Hematopoietic multipotent progenitor cell (in vitro differentiated cells): Measurements from ENCODE around the gene SNED1. TPM values are rescaled to one million over a fixed set of nuclear protein-coding genes. Genes with fewer than 3 reads are reported as not detected.

Experiments
- DNase-seq, 3 donors: peaks; one replicate each; pipeline ENCODE4 v3.0.0-alpha.2; 2011 to 2015; ENCODE audit warnings: low read depth in 2 of 3, low spot score in 2 of 3
- total RNA-seq: library from RNA; depleted of rRNA; stranded (reverse); fragments of >200 nt; gene quantifications from one replicate; pipeline ENCODE4 v1.2.3, GENCODE V29; 2012

Gene SNED1
- total RNA-seq, 1 donor = 11.8 TPM

GRCh38 chr2:241041589-241042158 lies 43.3 kb downstream of the SNED1 start:
- DNase-seq = peak in 1 of 3 donors; percentile 56

- no peak for DNase-seq
Observed at GRCh38 chr2:241043581-241043980, 45.2 kb downstream of the SNED1 start.

DNA sequence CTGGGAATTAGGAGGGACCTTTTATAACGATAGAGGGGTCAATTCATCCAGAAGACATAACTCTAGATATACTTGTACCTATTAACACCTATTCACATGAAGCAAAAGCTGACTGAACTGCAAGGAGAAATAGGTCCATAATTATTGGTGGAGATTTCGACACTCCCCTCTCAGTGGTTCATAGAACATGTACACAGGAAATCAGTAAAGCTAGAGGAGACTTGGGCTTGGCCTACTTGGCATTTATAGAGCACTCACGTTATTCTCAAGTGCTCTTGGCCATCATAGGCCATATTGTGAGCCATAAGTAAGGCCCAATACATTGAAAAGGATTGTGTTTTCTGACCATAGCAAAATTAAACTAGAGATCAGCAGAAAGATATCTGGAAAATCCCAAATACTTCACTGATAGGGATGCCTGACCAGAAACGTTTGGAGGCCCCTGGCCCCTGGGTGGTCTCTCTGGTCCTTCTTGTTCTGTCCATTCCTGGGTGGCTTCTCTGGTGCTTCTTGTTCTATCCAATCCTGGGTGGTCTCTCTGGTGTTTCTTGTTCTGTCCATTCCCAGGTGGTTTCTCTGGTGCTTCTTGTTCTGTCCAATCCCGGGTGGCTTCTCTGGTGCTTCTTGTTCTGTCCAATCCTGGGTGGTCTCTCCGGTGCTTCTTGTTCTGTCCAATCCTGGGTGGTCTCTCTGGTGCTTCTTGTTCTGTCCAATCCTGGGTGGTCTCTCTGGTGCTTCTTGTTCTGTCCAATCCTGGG lies 49.0 kb downstream of the SNED1 start:
- no peak for DNase-seq

- no peak for DNase-seq
Observed at GRCh38 chr2:241048149-241048948, 49.9 kb downstream of the SNED1 start.

DNA sequence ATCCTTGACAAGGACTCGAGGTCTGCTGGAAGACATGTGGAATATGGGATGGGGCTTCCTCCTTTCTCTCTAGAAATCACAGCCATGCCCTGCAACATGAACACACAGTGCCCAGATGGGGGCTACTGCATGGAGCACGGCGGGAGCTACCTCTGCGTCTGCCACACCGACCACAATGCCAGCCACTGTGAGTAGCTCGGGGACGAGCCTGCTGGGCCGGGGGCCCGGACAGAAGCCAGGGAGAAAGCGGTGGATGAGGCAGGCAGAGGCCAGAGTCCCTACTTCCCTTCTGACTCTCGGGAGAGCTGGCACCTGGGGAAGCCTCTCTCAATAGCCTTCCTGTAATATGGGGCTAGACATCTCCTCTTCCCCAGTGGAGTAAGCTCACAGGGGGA lies 50.5 kb downstream of the SNED1 start:
- DNase-seq = no peak

DNA sequence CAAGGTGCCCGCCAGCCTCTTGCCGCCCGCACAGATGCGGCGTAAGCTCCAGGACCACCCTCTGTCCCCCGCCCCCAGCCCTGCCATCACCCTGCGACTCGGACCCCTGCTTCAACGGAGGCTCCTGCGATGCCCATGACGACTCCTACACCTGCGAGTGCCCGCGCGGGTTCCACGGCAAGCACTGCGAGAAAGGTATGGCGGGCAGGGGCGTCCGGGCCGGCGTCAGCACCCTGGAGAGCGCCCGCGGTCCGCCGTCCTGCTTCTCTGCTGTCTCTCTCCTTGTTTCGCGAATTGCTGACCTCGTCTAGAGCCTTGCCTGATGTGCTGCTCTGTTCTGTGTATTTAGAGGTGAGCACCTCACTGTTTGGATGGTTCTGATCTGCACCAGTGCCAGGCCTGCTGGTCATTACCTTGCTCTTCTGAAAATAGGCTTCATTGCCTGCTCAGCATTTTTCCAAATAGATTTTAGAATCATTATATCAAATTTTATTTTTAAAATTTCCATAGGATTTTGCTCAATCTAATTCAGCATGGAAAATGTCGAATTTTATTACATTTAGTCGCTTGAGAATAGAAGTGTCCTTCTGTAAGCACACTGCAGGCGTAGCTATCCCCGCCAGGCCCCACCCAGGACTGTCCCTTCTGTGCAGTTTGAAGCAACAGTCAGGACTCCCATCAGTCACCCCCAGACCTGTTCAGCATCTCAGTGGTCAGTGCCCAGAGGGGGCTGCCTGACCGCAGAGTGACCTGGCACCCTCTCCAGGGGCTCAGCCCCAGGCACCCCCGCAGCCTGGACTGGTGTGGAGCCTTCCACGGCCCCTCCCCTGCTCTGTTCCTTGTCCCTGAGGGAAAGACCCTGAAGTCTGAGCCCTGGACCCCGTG lies 51.6 kb downstream of the SNED1 start:
- no peak for DNase-seq

DNA sequence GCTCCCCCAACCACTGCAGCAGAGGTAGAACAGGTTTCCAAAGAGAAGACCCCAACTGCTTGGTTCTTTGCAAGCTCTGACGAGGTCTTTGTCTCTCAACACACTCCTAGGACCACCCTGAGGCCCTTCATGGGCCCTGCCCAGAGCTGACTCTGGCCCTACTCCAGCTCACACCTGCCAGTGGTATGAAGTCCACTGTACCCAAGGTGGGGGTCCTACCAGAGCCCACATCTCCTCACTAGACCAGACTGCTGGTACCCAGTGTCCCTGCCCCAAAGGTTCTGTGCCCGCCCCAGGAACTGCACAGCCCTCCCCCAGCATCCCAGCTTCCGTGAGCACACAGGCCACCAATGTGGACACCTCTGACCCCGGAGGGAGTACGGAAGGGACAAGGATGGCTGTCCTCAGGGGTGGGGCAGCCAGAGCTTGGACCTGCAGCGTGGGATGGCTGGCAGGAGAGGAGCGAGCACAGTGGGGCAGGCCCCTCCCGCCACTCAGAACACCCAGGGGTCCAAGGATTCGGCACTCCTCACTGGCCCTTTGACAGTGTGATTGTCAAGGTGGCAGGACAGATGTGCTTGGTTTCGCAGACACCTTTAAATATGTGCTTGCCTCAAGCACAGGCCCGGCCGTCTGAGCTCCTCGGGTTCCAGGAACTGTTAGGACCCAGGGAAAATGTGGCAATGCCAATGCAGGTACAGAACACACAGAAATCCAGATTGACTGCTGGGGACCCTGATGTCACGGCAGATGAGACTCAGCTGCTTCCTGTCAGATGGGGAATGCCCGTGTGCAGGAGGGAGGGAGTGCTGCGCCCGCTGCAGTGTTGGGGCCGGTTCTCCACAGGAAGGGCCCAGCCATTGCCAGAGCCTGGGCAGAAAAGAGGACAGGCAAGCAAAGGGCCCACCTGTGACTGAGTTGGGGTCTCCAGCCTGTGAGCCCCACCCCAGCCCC lies 52.5 kb downstream of the SNED1 start:
- DNase-seq = no peak

DNA sequence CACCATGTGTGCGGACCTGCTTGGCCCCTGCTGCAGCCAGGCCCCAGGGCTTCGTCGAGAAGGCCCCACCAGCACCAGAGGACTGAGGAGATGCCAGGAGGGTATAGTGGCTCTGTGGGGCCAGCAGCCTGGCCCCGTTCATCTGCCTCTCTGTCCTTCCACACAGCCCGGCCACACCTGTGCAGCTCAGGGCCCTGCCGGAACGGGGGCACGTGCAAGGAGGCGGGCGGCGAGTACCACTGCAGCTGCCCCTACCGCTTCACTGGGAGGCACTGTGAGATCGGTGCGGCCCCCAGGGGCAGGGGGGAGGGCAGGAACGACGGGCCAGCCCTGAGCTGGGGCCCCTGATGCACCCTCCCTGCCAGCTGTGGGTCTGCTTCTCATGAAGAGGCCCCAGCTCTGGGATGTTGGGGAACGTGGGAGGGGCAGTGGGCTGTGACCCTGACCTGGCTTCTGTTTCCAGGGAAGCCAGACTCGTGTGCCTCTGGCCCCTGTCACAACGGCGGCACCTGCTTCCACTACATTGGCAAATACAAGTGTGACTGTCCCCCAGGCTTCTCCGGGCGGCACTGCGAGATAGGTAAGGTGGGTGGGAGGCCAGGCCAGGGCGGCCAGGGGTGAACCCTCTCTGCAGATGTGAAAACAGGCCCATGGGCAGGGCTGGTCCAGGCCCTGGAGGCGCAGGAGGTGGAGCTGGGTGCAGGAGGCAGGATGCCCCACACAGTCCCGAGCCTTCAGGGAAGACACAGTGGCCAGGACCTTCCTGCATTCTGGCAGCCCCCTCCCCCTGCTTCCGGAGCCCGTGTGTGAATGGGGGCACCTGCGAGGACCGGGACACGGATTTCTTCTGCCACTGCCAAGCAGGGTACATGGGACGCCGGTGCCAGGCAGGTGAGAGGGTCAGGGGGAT lies 53.4 kb downstream of the SNED1 start:
- DNase-seq = no peak

GRCh38 chr2:241052677-241053360 lies 54.4 kb downstream of the SNED1 start:
- no peak for DNase-seq

GRCh38 chr2:241053576-241054251 lies 55.3 kb downstream of the SNED1 start:
- no peak for DNase-seq

DNA sequence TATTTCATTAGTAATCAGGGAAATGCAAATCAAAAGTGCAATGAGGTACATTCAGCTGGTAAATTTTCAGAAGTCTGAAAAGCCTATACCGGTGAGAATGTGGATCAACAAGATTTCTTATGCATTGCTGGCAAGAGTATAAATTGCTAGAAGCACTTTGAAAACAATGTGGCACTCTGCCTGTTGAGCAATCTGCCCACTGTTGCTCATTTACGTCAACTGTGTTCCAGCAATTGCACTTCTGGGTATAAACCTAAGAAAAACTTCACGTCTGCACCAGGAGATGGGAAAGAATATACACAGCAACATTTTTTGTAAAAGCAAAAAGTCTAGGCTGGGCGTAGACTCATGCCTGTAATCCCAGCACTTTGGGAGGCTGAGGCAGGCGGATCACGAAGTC lies 62.9 kb downstream of the SNED1 start:
- no peak for DNase-seq

DNA sequence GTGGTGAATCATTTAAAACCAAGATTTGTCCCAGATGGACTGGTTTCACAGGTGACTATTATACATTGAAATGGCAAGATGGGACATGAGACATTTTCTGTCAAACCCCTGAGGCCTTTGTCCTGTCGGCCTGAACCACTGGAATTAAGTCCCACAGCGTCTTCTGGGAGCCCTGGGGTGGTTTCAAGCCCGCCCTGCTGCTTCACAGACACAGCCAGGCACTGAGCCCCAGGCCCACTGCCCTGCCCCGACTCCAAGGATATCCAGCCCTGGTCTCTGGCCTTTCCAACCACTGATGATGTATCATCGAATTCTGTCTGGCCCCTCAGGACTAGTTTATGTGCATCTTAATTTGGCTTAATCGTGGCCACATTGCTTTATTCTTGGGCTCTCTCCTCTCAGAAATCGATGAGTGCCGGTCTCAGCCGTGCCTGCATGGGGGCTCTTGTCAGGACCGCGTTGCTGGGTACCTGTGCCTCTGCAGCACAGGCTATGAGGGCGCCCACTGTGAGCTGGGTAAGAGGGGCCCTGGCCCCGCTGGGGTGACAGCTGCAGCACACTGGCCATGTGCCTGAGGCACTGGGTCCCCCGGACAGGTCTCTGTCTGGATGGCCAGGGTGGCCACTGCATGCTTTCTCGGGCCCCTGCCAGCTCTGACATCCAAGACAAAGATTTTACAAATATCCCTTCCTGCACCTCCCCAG lies 64.1 kb downstream of the SNED1 start:
- no peak for DNase-seq

DNA sequence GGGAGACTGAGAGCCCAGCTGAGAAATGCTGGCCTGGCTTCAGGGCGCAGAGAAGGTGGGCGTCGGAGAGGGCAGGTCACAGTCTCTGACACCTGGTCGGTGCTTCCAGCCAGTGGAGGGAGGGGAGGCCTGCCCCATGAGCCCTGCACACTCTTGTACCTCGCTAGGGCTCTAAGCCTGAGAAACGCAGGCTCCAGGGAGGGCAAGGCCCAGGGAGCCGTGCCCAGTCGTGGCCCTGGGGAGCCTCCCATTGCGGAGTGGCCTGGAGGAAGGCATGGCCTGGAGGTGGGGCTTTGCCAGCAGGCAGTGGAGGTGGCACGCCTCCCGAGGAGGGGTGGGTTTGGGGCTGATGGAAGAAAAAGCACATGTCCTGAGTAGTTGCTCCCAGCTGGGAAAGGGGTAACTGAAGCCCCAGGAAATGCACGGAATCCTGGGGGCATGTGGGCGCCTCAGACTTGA lies 64.7 kb downstream of the SNED1 start:
- no peak for DNase-seq

GRCh38 chr2:241063587-241063986 lies 65.2 kb downstream of the SNED1 start:
- DNase-seq = peak in 2 of 3 donors; percentile 13 to 30

DNA sequence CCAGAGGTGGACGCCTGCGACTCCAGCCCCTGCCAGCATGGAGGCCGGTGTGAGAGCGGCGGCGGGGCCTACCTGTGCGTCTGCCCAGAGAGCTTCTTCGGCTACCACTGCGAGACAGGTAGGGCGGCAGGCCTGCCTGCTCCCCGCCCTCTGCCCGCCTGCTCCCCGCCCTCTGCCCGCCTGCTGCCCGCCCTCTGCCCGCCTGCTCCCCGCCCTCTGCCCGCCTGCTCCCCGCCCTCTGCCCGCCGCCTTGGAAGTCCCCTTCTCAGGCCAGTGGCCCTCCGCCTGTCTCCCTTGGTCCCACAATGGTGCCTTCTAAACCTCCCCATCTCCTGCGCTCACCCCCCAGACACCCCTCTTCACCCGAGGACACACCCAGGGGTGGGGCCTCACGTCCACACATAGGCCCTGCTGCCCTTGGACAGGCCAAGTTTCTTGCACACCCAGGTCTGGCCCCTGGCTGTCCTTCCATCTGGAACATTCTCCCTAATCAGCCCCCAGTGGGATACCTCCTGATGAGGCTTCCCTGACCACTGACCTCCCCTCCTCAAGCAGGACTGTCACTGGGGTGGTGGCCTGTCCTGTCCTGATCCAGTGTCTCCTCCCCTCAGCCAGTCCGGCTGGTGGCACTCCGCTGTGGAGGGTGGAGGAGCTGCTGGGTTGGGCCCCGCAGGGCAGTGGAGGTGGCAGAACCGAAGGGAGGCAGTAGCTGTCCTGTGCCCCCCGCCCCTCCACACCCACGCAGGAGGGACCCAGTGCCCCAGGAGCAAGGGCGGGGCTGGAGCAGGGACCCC lies 65.8 kb downstream of the SNED1 start:
- DNase-seq = peak in 2 of 3 donors; percentile 18 to 45

- no peak for DNase-seq
Observed at GRCh38 chr2:241064802-241065354, 66.5 kb downstream of the SNED1 start.
